ENCODE measurements around the gene CCDC178.

The CCDC178 gene

DNA sequence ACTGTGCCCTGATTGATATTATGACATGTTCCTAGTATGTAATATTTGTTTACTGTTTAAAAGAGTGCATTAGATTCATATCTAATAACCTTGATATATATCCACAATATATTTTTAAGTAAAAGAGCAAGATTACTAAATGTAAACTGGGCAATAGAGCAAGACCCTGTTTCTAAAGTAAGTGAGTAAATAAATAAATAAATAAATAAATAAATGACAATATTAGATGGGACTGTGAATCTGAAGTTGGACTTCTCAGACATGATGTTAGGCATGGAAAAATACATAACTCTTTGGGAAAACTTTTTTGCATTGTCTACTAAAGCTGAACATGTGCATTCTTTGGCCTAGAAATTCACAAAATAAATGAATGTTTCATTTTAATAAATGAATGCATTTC is 164.7 kb downstream of the CCDC178 start:
- H3K79me1 ChIP-seq (ENCODE audit: low read length) = no peaks in the 10 kb centered on the region
- no peaks in the 10 kb centered on the region for H3K4me1 ChIP-seq (ENCODE audit: control insufficient read depth in 1 of 2, insufficient read depth in 2 of 2, low read length in 2 of 2)
- no peak overlapping the region for H3K4me3 ChIP-seq (ENCODE audit: low read depth, low read length)
- no peak overlapping the region for H3K9ac ChIP-seq (ENCODE audit: low read length)
- H4K91ac ChIP-seq (ENCODE audit: low read depth, low read length) = no peak overlapping the region
- H2BK5ac ChIP-seq (ENCODE audit: low read depth, low read length, poor library complexity) = no peak overlapping the region
- H2AFZ ChIP-seq (ENCODE audit: insufficient read depth, low read length, poor library complexity) = no peak overlapping the region
- H3K79me2 ChIP-seq (ENCODE audit: control insufficient read depth, insufficient read depth, low read length, poor library complexity) = no peaks in the 10 kb centered on the region
- H3K23ac ChIP-seq (ENCODE audit: low read length) = no peak overlapping the region
- H3K4me2 ChIP-seq (ENCODE audit: low read length) = no peak overlapping the region
- no peak overlapping the region for H4K12ac ChIP-seq (ENCODE audit: low read depth, low read length)
- H3K9me3 ChIP-seq (ENCODE audit: insufficient read depth, low read depth, low read length) = no peaks in the 10 kb centered on the region
- H2AK5ac ChIP-seq (ENCODE audit: low read length) = no peak overlapping the region
- H3K18ac ChIP-seq (ENCODE audit: low read length) = no peak overlapping the region
- no peak overlapping the region for H2BK120ac ChIP-seq (ENCODE audit: insufficient read depth, low read length, poor library complexity)
- no peaks in the 10 kb centered on the region for H3K36me3 ChIP-seq (ENCODE audit: control insufficient read depth in 1 of 2, insufficient read depth in 2 of 2, low read length in 2 of 2)
- H2BK12ac ChIP-seq (ENCODE audit: low read length) = no peak overlapping the region
- no peak overlapping the region for H3K4ac ChIP-seq (ENCODE audit: low read depth, low read length)
- H3K27me3 ChIP-seq (ENCODE audit: insufficient read depth, low read length) = no peaks in the 10 kb centered on the region
- H4K8ac ChIP-seq (ENCODE audit: low read depth, low read length) = no peak overlapping the region
- no peak overlapping the region for H3K14ac ChIP-seq (ENCODE audit: low read length)
- no peak for DNase-seq
- no peak overlapping the region for H3K27ac ChIP-seq (ENCODE audit: low read depth, low read length)

DNA sequence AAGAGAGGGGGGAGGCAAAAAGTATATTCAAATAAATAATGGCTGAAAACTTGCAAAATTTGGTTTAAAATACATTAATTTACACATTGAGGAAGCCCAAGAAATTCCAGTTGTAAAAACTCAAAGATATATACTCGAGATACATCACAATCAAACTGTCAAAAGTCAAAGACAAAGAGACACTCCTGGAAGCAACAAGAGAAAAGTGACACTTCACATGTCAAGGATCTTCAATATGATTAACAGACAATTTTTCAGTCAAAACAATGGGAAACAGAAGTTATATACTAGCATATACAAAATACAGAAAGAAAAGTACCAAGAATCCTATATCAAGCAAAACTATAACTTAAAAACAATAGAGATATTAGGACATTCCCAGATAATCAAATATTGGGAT is 170.2 kb downstream of the CCDC178 start:
- DNase-seq = no peak
- H2BK120ac ChIP-seq (ENCODE audit: insufficient read depth, low read length, poor library complexity) = no peak overlapping the region
- H3K14ac ChIP-seq (ENCODE audit: low read length) = no peak overlapping the region
- H2BK5ac ChIP-seq (ENCODE audit: low read depth, low read length, poor library complexity) = no peak overlapping the region
- H3K27ac ChIP-seq (ENCODE audit: low read depth, low read length) = no peak overlapping the region
- H2BK12ac ChIP-seq (ENCODE audit: low read length) = no peak overlapping the region
- no peak overlapping the region for H3K4ac ChIP-seq (ENCODE audit: low read depth, low read length)
- H3K23ac ChIP-seq (ENCODE audit: low read length) = no peak overlapping the region
- WGBS (ENCODE audit: extremely low coverage, insufficient coverage, insufficient read length) = no CpG with 5 or more reads among the region's 1 CpG
- no peak overlapping the region for H3K18ac ChIP-seq (ENCODE audit: low read length)
- H3K4me1 ChIP-seq (ENCODE audit: control insufficient read depth in 1 of 2, insufficient read depth in 2 of 2, low read length in 2 of 2) = peaks cover 0 to 2% of the 10 kb centered on the region in 2 experiments
- H3K4me3 ChIP-seq (ENCODE audit: low read depth, low read length) = no peak overlapping the region
- no peak overlapping the region for H3K4me2 ChIP-seq (ENCODE audit: low read length)
- no peak overlapping the region for H4K91ac ChIP-seq (ENCODE audit: low read depth, low read length)
- H3K79me2 ChIP-seq (ENCODE audit: control insufficient read depth, insufficient read depth, low read length, poor library complexity) = no peaks in the 10 kb centered on the region
- no peak overlapping the region for H2AK5ac ChIP-seq (ENCODE audit: low read length)
- no peaks in the 10 kb centered on the region for H3K9me3 ChIP-seq (ENCODE audit: insufficient read depth, low read depth, low read length)
- H4K8ac ChIP-seq (ENCODE audit: low read depth, low read length) = no peak overlapping the region
- H2AFZ ChIP-seq (ENCODE audit: insufficient read depth, low read length, poor library complexity) = no peak overlapping the region
- no peaks in the 10 kb centered on the region for H3K27me3 ChIP-seq (ENCODE audit: insufficient read depth, low read length)
- no peak overlapping the region for H4K12ac ChIP-seq (ENCODE audit: low read depth, low read length)
- no peak overlapping the region for H3K9ac ChIP-seq (ENCODE audit: low read length)
- no peaks in the 10 kb centered on the region for H3K36me3 ChIP-seq (ENCODE audit: control insufficient read depth in 1 of 2, insufficient read depth in 2 of 2, low read length in 2 of 2)
- no peaks in the 10 kb centered on the region for H3K79me1 ChIP-seq (ENCODE audit: low read length)

DNA sequence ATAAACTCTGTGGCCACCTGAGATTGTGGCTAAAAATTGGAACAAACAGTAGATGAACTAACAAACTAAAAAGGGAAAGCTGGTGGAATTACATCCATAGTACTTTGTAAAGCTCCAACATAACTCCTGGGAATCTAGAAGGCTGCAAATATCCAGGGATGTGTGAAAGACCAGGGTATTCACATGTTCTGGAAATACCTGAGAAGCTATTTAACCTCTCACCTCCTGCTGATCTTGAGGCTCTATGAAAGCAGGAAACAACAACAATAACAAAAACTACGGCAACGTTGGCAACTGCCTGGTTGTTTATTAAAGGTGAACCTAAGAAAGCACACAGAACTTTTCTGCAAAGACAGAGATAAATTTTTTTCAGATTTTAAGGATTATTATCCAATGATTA is 171.3 kb downstream of the CCDC178 start:
- no CpG with 5 or more reads among the region's 2 CpGs for WGBS (ENCODE audit: extremely low coverage, insufficient coverage, insufficient read length)
- H3K4me1 ChIP-seq (ENCODE audit: control insufficient read depth in 1 of 2, insufficient read depth in 2 of 2, low read length in 2 of 2) = peaks cover 0 to 2% of the 10 kb centered on the region in 2 experiments
- H3K18ac ChIP-seq (ENCODE audit: low read length) = no peak overlapping the region
- H3K4me2 ChIP-seq (ENCODE audit: low read length) = peak overlapping the region; percentile 24
- H4K8ac ChIP-seq (ENCODE audit: low read depth, low read length) = no peak overlapping the region
- no peaks in the 10 kb centered on the region for H3K79me1 ChIP-seq (ENCODE audit: low read length)
- H4K12ac ChIP-seq (ENCODE audit: low read depth, low read length) = no peak overlapping the region
- no peak for DNase-seq
- no peaks in the 10 kb centered on the region for H3K9me3 ChIP-seq (ENCODE audit: insufficient read depth, low read depth, low read length)
- no peak overlapping the region for H2AK5ac ChIP-seq (ENCODE audit: low read length)
- H3K4ac ChIP-seq (ENCODE audit: low read depth, low read length) = no peak overlapping the region
- H3K9ac ChIP-seq (ENCODE audit: low read length) = no peak overlapping the region
- H3K4me3 ChIP-seq (ENCODE audit: low read depth, low read length) = no peak overlapping the region
- H3K79me2 ChIP-seq (ENCODE audit: control insufficient read depth, insufficient read depth, low read length, poor library complexity) = no peaks in the 10 kb centered on the region
- H2BK12ac ChIP-seq (ENCODE audit: low read length) = no peak overlapping the region
- no peak overlapping the region for H3K23ac ChIP-seq (ENCODE audit: low read length)
- no peak overlapping the region for H2BK5ac ChIP-seq (ENCODE audit: low read depth, low read length, poor library complexity)
- H2BK120ac ChIP-seq (ENCODE audit: insufficient read depth, low read length, poor library complexity) = no peak overlapping the region
- no peaks in the 10 kb centered on the region for H3K27me3 ChIP-seq (ENCODE audit: insufficient read depth, low read length)
- no peak overlapping the region for H4K91ac ChIP-seq (ENCODE audit: low read depth, low read length)
- H3K27ac ChIP-seq (ENCODE audit: low read depth, low read length) = no peak overlapping the region
- H3K14ac ChIP-seq (ENCODE audit: low read length) = no peak overlapping the region
- H2AFZ ChIP-seq (ENCODE audit: insufficient read depth, low read length, poor library complexity) = no peak overlapping the region
- no peaks in the 10 kb centered on the region for H3K36me3 ChIP-seq (ENCODE audit: control insufficient read depth in 1 of 2, insufficient read depth in 2 of 2, low read length in 2 of 2)

DNA sequence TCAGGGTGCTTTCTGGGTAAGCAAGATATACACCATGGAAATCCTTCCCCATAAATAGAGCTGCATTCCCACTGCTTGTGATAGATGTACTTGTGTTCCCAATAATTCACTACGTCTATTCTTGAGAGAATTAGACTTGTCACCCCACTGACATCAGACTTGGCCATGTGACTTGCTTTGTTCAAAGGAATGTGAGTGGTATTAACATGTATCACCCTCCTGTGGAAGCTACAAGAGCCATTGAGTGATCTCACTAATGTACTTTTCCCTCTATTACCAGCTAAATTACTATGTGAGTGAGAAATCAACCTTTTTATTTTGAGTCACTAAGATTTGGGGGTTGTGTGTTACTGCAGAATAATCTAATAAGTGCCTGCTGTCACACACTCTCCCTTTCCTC is 176.0 kb downstream of the CCDC178 start:
- H3K14ac ChIP-seq (ENCODE audit: low read length) = no peak overlapping the region
- no peak overlapping the region for H3K27ac ChIP-seq (ENCODE audit: low read depth, low read length)
- H2BK120ac ChIP-seq (ENCODE audit: insufficient read depth, low read length, poor library complexity) = no peak overlapping the region
- no peak overlapping the region for H2BK5ac ChIP-seq (ENCODE audit: low read depth, low read length, poor library complexity)
- no peak overlapping the region for H3K23ac ChIP-seq (ENCODE audit: low read length)
- H4K91ac ChIP-seq (ENCODE audit: low read depth, low read length) = no peak overlapping the region
- no peak overlapping the region for H3K4ac ChIP-seq (ENCODE audit: low read depth, low read length)
- H3K4me2 ChIP-seq (ENCODE audit: low read length) = no peak overlapping the region
- no peak overlapping the region for H2AFZ ChIP-seq (ENCODE audit: insufficient read depth, low read length, poor library complexity)
- H3K79me1 ChIP-seq (ENCODE audit: low read length) = no peaks in the 10 kb centered on the region
- H3K79me2 ChIP-seq (ENCODE audit: control insufficient read depth, insufficient read depth, low read length, poor library complexity) = no peaks in the 10 kb centered on the region
- DNase-seq = no peak
- no peak overlapping the region for H2BK12ac ChIP-seq (ENCODE audit: low read length)
- no peak overlapping the region for H3K9ac ChIP-seq (ENCODE audit: low read length)
- H4K8ac ChIP-seq (ENCODE audit: low read depth, low read length) = no peak overlapping the region
- no CpG with 5 or more reads among the region's 1 CpG for WGBS (ENCODE audit: extremely low coverage, insufficient coverage, insufficient read length)
- H3K27me3 ChIP-seq (ENCODE audit: insufficient read depth, low read length) = no peaks in the 10 kb centered on the region
- peaks cover 0 to 2% of the 10 kb centered on the region in 2 experiments for H3K4me1 ChIP-seq (ENCODE audit: control insufficient read depth in 1 of 2, insufficient read depth in 2 of 2, low read length in 2 of 2)
- no peak overlapping the region for H3K4me3 ChIP-seq (ENCODE audit: low read depth, low read length)
- H4K12ac ChIP-seq (ENCODE audit: low read depth, low read length) = no peak overlapping the region
- H2AK5ac ChIP-seq (ENCODE audit: low read length) = no peak overlapping the region
- H3K9me3 ChIP-seq (ENCODE audit: insufficient read depth, low read depth, low read length) = no peaks in the 10 kb centered on the region
- H3K36me3 ChIP-seq (ENCODE audit: control insufficient read depth in 1 of 2, insufficient read depth in 2 of 2, low read length in 2 of 2) = no peaks in the 10 kb centered on the region
- H3K18ac ChIP-seq (ENCODE audit: low read length) = no peak overlapping the region
